Astrocyte (in vitro differentiated cells and primary cell): ENCODE data around the gene FAT1. TPM values are rescaled to one million over a fixed set of nuclear protein-coding genes. Genes with fewer than 3 reads are reported as not detected.
A peak's percentile ranks its signal among the peaks of the same experiment; 100 is the strongest.

Experiments used
- DNase-seq: peaks from one replicate; pipeline ENCODE4 v3.0.0-alpha.2; 2010; ENCODE audit warnings: low read depth
- FAIRE-seq: peaks from 2 replicates; lab custom pipeline; 2011; peaks lifted over from hg19 to GRCh38; lab: Jason Lieb, UNC
- H2AFZ ChIP-seq: 2 replicates; pipeline ENCODE4 v1.6.0; 2012; ENCODE audit warnings: low read depth, low read length, inconsistent platforms
- H3K27ac ChIP-seq: 2 replicates; pipeline ENCODE4 v1.5.1; 2011; ENCODE audit warnings: low read depth, low read length, inconsistent platforms
- H3K27me3 ChIP-seq: 2 replicates; pipeline ENCODE4 v1.6.0; 2011; ENCODE audit warnings: low read length, inconsistent platforms; ENCODE audit not compliant: insufficient read depth
- H3K36me3 ChIP-seq: 2 replicates; pipeline ENCODE4 v1.5.1; 2011; ENCODE audit warnings: low read length, inconsistent platforms; ENCODE audit not compliant: insufficient read depth
- H3K4me1 ChIP-seq: 2 replicates; pipeline ENCODE4 v1.5.1; 2011; ENCODE audit warnings: low read length, inconsistent platforms; ENCODE audit not compliant: insufficient read depth
- H3K4me2 ChIP-seq: 2 replicates; pipeline ENCODE4 v1.6.0; 2012; ENCODE audit warnings: low read length, inconsistent platforms
- H3K4me3 ChIP-seq: 2 replicates; pipeline ENCODE4 v1.5.1; 2011; ENCODE audit warnings: low read depth, mild to moderate bottlenecking, low read length, inconsistent platforms; ENCODE audit not compliant: insufficient read depth
- H3K79me2 ChIP-seq: 2 replicates; pipeline ENCODE4 v1.6.0; 2012; ENCODE audit warnings: mild to moderate bottlenecking, low read length, inconsistent platforms; ENCODE audit not compliant: insufficient read depth
- H3K9ac ChIP-seq: 2 replicates; pipeline ENCODE4 v1.6.0; 2012; ENCODE audit warnings: mild to moderate bottlenecking, low read length, inconsistent platforms
- H3K9me3 ChIP-seq: 2 replicates; pipeline ENCODE4 v1.5.1; 2012; ENCODE audit warnings: low read depth, mild to moderate bottlenecking, low read length, inconsistent platforms; ENCODE audit not compliant: insufficient read depth
- H4K20me1 ChIP-seq: 2 replicates; pipeline ENCODE4 v1.6.0; 2012; ENCODE audit warnings: low read length, inconsistent platforms; ENCODE audit not compliant: insufficient read depth
- H3K27ac Mint-ChIP-seq: one replicate; pipeline ENCODE4 v1.8.0; 2021; ENCODE audit warnings: mild to moderate bottlenecking, mixed read lengths; ENCODE audit not compliant: unreplicated experiment
- H3K27me3 Mint-ChIP-seq: one replicate; pipeline ENCODE4 v1.8.0; 2021; ENCODE audit warnings: low read depth, mixed read lengths; ENCODE audit not compliant: unreplicated experiment
- H3K36me3 Mint-ChIP-seq: one replicate; pipeline ENCODE4 v1.8.0; 2021; ENCODE audit warnings: low read depth, mixed read lengths; ENCODE audit not compliant: unreplicated experiment
- H3K4me1 Mint-ChIP-seq: one replicate; pipeline ENCODE4 v1.8.0; 2021; ENCODE audit warnings: low read depth, mixed read lengths; ENCODE audit not compliant: unreplicated experiment
- H3K4me3 Mint-ChIP-seq: one replicate; pipeline ENCODE4 v1.8.0; 2021; ENCODE audit warnings: mild to moderate bottlenecking, moderate library complexity, mixed read lengths; ENCODE audit not compliant: unreplicated experiment
- H3K9me3 Mint-ChIP-seq: one replicate; pipeline ENCODE4 v1.8.0; 2021; ENCODE audit warnings: mild to moderate bottlenecking, mixed read lengths; ENCODE audit not compliant: unreplicated experiment
- EZH2 ChIP-seq: IDR thresholded peaks from 2 replicates; pipeline ENCODE4 v1.6.1; 2012; ENCODE audit warnings: mild to moderate bottlenecking, low read length, inconsistent platforms; ENCODE audit not compliant: insufficient read depth
- total RNA-seq: library from RNA; stranded (reverse); gene quantifications from 2 replicates; pipeline ENCODE4 v1.2.1, GENCODE V29; 2021
- TF ChIP-seq, protein P1 (sequence below): IDR thresholded peaks from 2 replicates; pipeline ENCODE4 v1.5.1; 2011; ENCODE audit warnings: low read depth, mild to moderate bottlenecking, inconsistent platforms, low read length, moderate library complexity; ENCODE audit not compliant: insufficient read depth

Gene FAT1
- total RNA-seq, 1 donor from 2014 or later, result 590 TPM

DNA sequence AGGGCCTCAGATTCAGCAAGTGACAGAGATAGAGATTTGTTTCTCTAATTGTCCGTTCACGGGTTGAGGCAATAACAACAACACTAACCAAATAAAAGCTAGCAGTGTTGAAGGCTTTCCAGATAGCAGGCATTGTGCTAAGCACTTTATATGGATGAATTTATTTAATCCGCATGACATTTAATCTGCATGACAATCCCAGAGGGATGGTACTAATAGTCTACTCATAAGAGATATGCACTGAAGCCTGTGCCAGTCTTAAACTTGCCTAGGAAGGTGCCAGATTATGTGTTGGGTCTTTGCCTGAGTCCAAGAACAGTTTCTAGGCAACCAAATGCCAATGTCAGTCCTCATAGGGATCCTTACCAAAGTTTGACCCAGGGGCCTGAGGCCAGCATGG, 37.7 kb upstream of the FAT1 start:
- H3K27ac Mint-ChIP-seq, result no peak overlapping the region
- FAIRE-seq, result no peak

DNA sequence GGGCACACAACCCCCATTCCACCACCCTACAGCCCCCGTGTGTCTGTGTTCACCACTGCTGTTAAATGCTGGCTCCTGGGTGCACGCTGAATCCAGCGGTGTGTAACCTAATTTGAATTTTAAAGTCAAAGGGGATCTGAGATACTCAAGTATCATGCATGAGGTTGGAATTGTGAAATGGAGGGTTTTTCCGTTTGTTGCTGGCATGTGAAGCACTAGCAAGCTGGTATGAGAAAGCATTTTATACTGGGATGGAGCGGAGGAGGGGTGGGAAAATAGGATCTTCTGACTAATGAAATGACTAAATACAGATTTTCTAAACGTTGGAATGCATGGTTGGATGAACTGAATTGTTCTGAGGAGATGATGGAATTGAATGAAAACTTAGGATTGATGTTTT, 36.9 kb upstream of the FAT1 start:
- Mint-ChIP-seq H3K4me1 (peaks cover 7% of the 10 kb centered on the region), H3K4me3 (no peak overlapping the region), H3K27me3 (no peaks in the 10 kb centered on the region), H3K36me3 (no peaks in the 10 kb centered on the region), H3K9me3 (no peaks in the 10 kb centered on the region), H3K27ac (peak overlapping the region; percentile 85)
- Histone ChIP-seq H2AFZ (peak overlapping the region; percentile 35), H3K4me2 (peak overlapping the region; percentile 27), H3K79me2 (no peaks in the 10 kb centered on the region), H3K27ac (peak overlapping the region; percentile 53), H3K9me3 (no peaks in the 10 kb centered on the region), H3K9ac (no peak overlapping the region), H3K4me3 (no peak overlapping the region), H4K20me1 (no peaks in the 10 kb centered on the region), H3K4me1 (peaks cover 6% of the 10 kb centered on the region), H3K36me3 (no peaks in the 10 kb centered on the region), H3K27me3 (no peaks in the 10 kb centered on the region)
- FAIRE-seq, result no peak
- TF ChIP-seq, protein P1, sequence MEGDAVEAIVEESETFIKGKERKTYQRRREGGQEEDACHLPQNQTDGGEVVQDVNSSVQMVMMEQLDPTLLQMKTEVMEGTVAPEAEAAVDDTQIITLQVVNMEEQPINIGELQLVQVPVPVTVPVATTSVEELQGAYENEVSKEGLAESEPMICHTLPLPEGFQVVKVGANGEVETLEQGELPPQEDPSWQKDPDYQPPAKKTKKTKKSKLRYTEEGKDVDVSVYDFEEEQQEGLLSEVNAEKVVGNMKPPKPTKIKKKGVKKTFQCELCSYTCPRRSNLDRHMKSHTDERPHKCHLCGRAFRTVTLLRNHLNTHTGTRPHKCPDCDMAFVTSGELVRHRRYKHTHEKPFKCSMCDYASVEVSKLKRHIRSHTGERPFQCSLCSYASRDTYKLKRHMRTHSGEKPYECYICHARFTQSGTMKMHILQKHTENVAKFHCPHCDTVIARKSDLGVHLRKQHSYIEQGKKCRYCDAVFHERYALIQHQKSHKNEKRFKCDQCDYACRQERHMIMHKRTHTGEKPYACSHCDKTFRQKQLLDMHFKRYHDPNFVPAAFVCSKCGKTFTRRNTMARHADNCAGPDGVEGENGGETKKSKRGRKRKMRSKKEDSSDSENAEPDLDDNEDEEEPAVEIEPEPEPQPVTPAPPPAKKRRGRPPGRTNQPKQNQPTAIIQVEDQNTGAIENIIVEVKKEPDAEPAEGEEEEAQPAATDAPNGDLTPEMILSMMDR, result no peak
- no peak for TF ChIP-seq EZH2
- DNase-seq, result peak; percentile 83

More for the DNA sequence above, 37.7 kb upstream of the FAT1 start:
- no peaks in the 10 kb centered on the region for H3K27me3 ChIP-seq
- Mint-ChIP-seq H3K27me3 (no peaks in the 10 kb centered on the region), H3K9me3 (no peaks in the 10 kb centered on the region), H3K4me3 (no peak overlapping the region), H3K4me1 (peaks cover 9% of the 10 kb centered on the region), H3K36me3 (no peaks in the 10 kb centered on the region)
- H3K4me1 ChIP-seq, result peaks cover 7% of the 10 kb centered on the region
- H3K36me3 ChIP-seq, result no peaks in the 10 kb centered on the region
- peak overlapping the region; percentile 14 for H3K27ac ChIP-seq
- no peaks in the 10 kb centered on the region for H4K20me1 ChIP-seq
- H3K9me3 ChIP-seq, result no peaks in the 10 kb centered on the region
- no peaks in the 10 kb centered on the region for H3K79me2 ChIP-seq
- no peak overlapping the region for H3K9ac ChIP-seq
- TF ChIP-seq EZH2, result no peak
- TF ChIP-seq, protein P1, result no peak
- H3K4me2 ChIP-seq, result no peak overlapping the region
- H3K4me3 ChIP-seq, result no peak overlapping the region
- DNase-seq, result no peak
- no peak overlapping the region for H2AFZ ChIP-seq

DNA sequence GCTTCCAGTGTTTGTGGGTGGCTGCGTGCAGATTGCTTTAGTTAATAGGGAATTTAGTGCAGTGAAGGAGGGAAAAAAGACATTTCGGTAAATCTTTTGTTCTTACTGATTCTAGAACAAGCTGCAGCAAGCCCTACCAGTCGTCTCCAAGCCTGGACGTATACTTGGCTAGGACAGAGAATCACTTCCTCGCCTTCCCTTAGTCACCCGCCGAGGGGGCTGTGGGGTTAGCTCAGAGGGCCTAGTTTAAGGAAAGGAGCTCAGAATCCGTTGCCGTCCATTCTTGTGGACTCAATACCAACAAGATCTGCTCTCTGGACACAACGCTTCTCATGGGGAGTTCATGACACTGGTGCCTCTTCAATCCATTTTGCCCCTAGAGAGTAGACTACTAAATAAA, 36.3 kb upstream of the FAT1 start:
- H3K9me3 ChIP-seq, result no peaks in the 10 kb centered on the region
- no peak overlapping the region for H3K4me2 ChIP-seq
- Mint-ChIP-seq H3K4me3 (no peak overlapping the region), H3K27ac (peak overlapping the region; percentile 85), H3K36me3 (no peaks in the 10 kb centered on the region), H3K27me3 (no peaks in the 10 kb centered on the region), H3K4me1 (peaks cover 7% of the 10 kb centered on the region), H3K9me3 (no peaks in the 10 kb centered on the region)
- no peak overlapping the region for H2AFZ ChIP-seq
- H3K79me2 ChIP-seq, result no peaks in the 10 kb centered on the region
- H3K4me1 ChIP-seq, result no peaks in the 10 kb centered on the region
- TF ChIP-seq, protein P1, result no peak
- TF ChIP-seq EZH2, result no peak
- no peaks in the 10 kb centered on the region for H3K27me3 ChIP-seq
- H3K36me3 ChIP-seq, result no peaks in the 10 kb centered on the region
- H3K9ac ChIP-seq, result no peak overlapping the region
- peak overlapping the region; percentile 53 for H3K27ac ChIP-seq
- no peak for DNase-seq
- H3K4me3 ChIP-seq, result no peak overlapping the region
- H4K20me1 ChIP-seq, result no peaks in the 10 kb centered on the region
- FAIRE-seq, result no peak
